ENCODE results near the gene HSBP1. TPM values are rescaled to one million over a fixed set of nuclear protein-coding genes. Genes with fewer than 3 reads are reported as not detected.

Gene HSBP1
- total and polyA plus RNA-seq, 2 of the 8 experiments (the other 6 are each of a cell fraction or from before 2014, with no cell fraction given) = 78.4 to 219 TPM

GRCh38 chr16:83847371-83848225, 39.8 kb downstream of the HSBP1 start:
- Histone ChIP-seq H3K9me3 (ENCODE audit: insufficient read depth in 2 of 2, low read depth in 1 of 2, low read length in 1 of 2) (no peaks in the 10 kb centered on the region), H3K4me2 (ENCODE audit: insufficient read depth in 1 of 2, low read depth in 2 of 2, low read length in 2 of 2) (no peak overlapping the region), H2BK20ac (ENCODE audit: low read length) (peak overlapping the region; percentile 87; the same call in 1 of the 2 replicates), H2BK12ac (ENCODE audit: low read depth, low read length) (peak overlapping the region; percentile 62; the same call in 1 of the 2 replicates), H4K20me1 (replicated peaks in 1 of 2; ENCODE audit: control insufficient read depth in 1 of 2, insufficient read depth in 2 of 2, low read length in 2 of 2) (no peaks in the 10 kb centered on the region), H4K91ac (replicated peaks; ENCODE audit: insufficient read length, low read length) (peak overlapping the region; percentile 13), H3K79me2 (ENCODE audit: control insufficient read depth in 1 of 2, insufficient read depth in 2 of 2, low read length in 2 of 2) (no peaks in the 10 kb centered on the region), H3K14ac (ENCODE audit: insufficient read length) (no peak overlapping the region), H3K79me1 (ENCODE audit: low read depth, low read length) (no peaks in the 10 kb centered on the region), H3K9ac (replicated peaks in 1 of 4; ENCODE audit: extremely low read depth in 1 of 4, low read depth in 3 of 4, low read length in 3 of 4) (no peak overlapping the region), H2AK5ac (ENCODE audit: low read depth, low read length) (no peak overlapping the region), H3K27me3 (replicated peaks in 1 of 4; ENCODE audit: control insufficient read depth in 3 of 4, extremely low read depth in 1 of 4, insufficient read depth in 3 of 4, low read length in 3 of 4) (no peaks in the 10 kb centered on the region), H2BK120ac (replicated peaks; ENCODE audit: low read depth, low read length) (peak overlapping the region; percentile 9), H3K56ac (replicated peaks; ENCODE audit: insufficient read length, low read depth, low read length) (no peak overlapping the region), H4K5ac (ENCODE audit: insufficient read length, low read depth, low read length) (no peak overlapping the region), H4K8ac (ENCODE audit: extremely low read depth, insufficient read depth, low read length) (no peak overlapping the region), H3K23me2 (ENCODE audit: low read depth, low read length) (no peaks in the 10 kb centered on the region), H3K23ac (ENCODE audit: insufficient read length) (no peak overlapping the region), H2AFZ (ENCODE audit: low read length) (peak overlapping the region; percentile 86), H3K18ac (ENCODE audit: extremely low read depth, low read length) (no peak overlapping the region), H3K4ac (replicated peaks; ENCODE audit: insufficient read length, low read depth, low read length) (no peak overlapping the region), H3K27ac (ENCODE audit: low read depth, low read length) (no peak overlapping the region), H3K4me3 (ENCODE audit: extremely low read depth in 1 of 4, insufficient read depth in 2 of 4, low read depth in 3 of 4, low read length in 4 of 4) (no peak overlapping the region), H2BK5ac (ENCODE audit: low read depth, low read length) (no peak overlapping the region; the same call in 1 of the 2 replicates), H2BK15ac (ENCODE audit: low read length) (peak overlapping the region; percentile 90), H3K4me1 (replicated peaks in 1 of 4; ENCODE audit: control insufficient read depth in 3 of 4, insufficient read depth in 4 of 4, low read length in 3 of 4) (peaks cover 11 to 19% (median 13%) of the 10 kb centered on the region in 4 experiments), H3K36me3 (ENCODE audit: control insufficient read depth in 2 of 4, insufficient read depth in 4 of 4, low read length in 3 of 4) (no peaks in the 10 kb centered on the region)
- no peak for DNase-seq (ENCODE audit: low read depth in 1 of 2, low spot score in 2 of 2)
- CTCF ChIA-PET (ENCODE audit: partially characterized antibody) = interaction anchor here (0.6 to 3.2 kb wide), 9 partner anchors 9 to 1871 kb away, joined by 3 to 11 read pairs (median 3); no protein-coding TSS in a partner anchor
- no peak for FAIRE-seq
- POLR2A ChIA-PET (ENCODE audit: partially characterized antibody) = interaction anchor here (0.7 to 1.6 kb wide), 3 partner anchors 9 to 147 kb away, joined by 3 to 4 read pairs (median 3); no protein-coding TSS in a partner anchor
- WGBS, 2 experiments (ENCODE audit: extremely low coverage in 1 of 2, insufficient coverage in 1 of 2, insufficient read length in 1 of 2, insufficient replicate concordance in 2 of 2, low coverage in 1 of 2, low lambda C conversion rate in 2 of 2, missing lambda C conversion rate in 1 of 2) = 85% methylated on average over 14 of the region's 14 CpGs; no CpG with 5 or more reads in 1 of the 2 experiments
- TF ChIP-seq POLR2A (IDR thresholded peaks at IDR 0.05; ENCODE audit: control extremely low read depth in 1 of 2, low read depth in 2 of 2, low read length in 2 of 2) (no peak), TEAD4 (IDR thresholded peaks at IDR 0.05; ENCODE audit: low read depth, low read length) (no peak), CEBPB (IDR thresholded peaks at IDR 0.05; ENCODE audit: low read depth, low read length) (peak; percentile 1; the same call in 1 of the 2 replicates), RAD21 (IDR thresholded peaks at IDR 0.05 in 1 of 2, conservative IDR thresholded peaks at IDR 0.05 in 1 of 2; ENCODE audit: low read depth in 2 of 2, low read length in 2 of 2) (peak; percentile 11 to 38; a peak in 2 of 4 replicates)

All from H1 (cell line).